ENCODE results near the gene SOHLH1. TPM values are rescaled to one million over a fixed set of nuclear protein-coding genes. Genes with fewer than 3 reads are reported as not detected.
A peak's percentile ranks its signal among the peaks of the same experiment; 100 is the strongest.

The SOHLH1 gene
- total and polyA plus RNA-seq, 7 donors: not detected

GRCh38 chr9:135701067-135701958 lies 2.0 kb upstream of the SOHLH1 start:
- Histone ChIP-seq H3K9me3 (no peaks in the 10 kb centered on the region), H3K27ac (no peak overlapping the region), H3K4me1 (peaks cover 0 to 17% (median 12%) of the 10 kb centered on the region in 4 donors), H3K27me3 (peaks cover 19 to 57% (median 55%) of the 10 kb centered on the region in 3 donors), H3K36me3 (no peaks in the 10 kb centered on the region), H3K4me3 (peak overlapping the region in 1 of 4 donors; percentile 19)
- DNase-seq: no peak
- intact Hi-C loops (cut with DNase I): no loop called here
- 20 to 21% methylated on average over 40 of the region's 40 CpGs for WGBS, 2 donors
- TF ChIP-seq CTCF (IDR thresholded peaks at IDR 0.05) (no peak), POLR2AphosphoS5 (IDR thresholded peaks at IDR 0.05) (no peak), POLR2A (IDR thresholded peaks at IDR 0.05) (no peak), EP300 (IDR thresholded peaks at IDR 0.05) (no peak)

- intact Hi-C loops (cut with DNase I): no loop called here
- Histone ChIP-seq H3K4me1 (peaks cover 0 to 17% (median 12%) of the 10 kb centered on the region in 4 donors), H3K27me3 (peaks cover 19 to 53% (median 47%) of the 10 kb centered on the region in 3 donors), H3K9me3 (no peaks in the 10 kb centered on the region), H3K27ac (no peak overlapping the region), H3K36me3 (no peaks in the 10 kb centered on the region), H3K4me3 (no peak overlapping the region)
- DNase-seq: no peak
- TF ChIP-seq CTCF (IDR thresholded peaks at IDR 0.05) (no peak), POLR2AphosphoS5 (IDR thresholded peaks at IDR 0.05) (no peak), POLR2A (IDR thresholded peaks at IDR 0.05) (no peak), EP300 (IDR thresholded peaks at IDR 0.05) (no peak)
- 24 to 68% methylated on average over 15 of the region's 15 CpGs for WGBS, 2 donors
These were observed 1.2 kb upstream of the SOHLH1 start for GRCh38 chr9:135700525-135700924.

- Histone ChIP-seq H3K27me3 (peaks cover 17 to 50% (median 30%) of the 10 kb centered on the region in 3 donors), H3K4me1 (peaks cover 0 to 17% (median 12%) of the 10 kb centered on the region in 4 donors), H3K9me3 (no peaks in the 10 kb centered on the region), H3K27ac (no peak overlapping the region), H3K36me3 (no peaks in the 10 kb centered on the region), H3K4me3 (no peak overlapping the region)
- TF ChIP-seq CTCF (IDR thresholded peaks at IDR 0.05): no peak
- TF ChIP-seq EP300 (IDR thresholded peaks at IDR 0.05): no peak
- TF ChIP-seq POLR2AphosphoS5 (IDR thresholded peaks at IDR 0.05): no peak
- TF ChIP-seq POLR2A (IDR thresholded peaks at IDR 0.05): no peak
- DNase-seq: no peak
- 42 to 72% methylated on average over 19 of the region's 19 CpGs for WGBS, 2 donors
- intact Hi-C loops (cut with DNase I): no loop called here
These were observed 514 bp downstream of the SOHLH1 start for GRCh38 chr9:135698767-135699166.

- DNase-seq: no peak
- intact Hi-C loops (cut with DNase I): no loop called here
- TF ChIP-seq POLR2A (IDR thresholded peaks at IDR 0.05): no peak
- TF ChIP-seq POLR2AphosphoS5 (IDR thresholded peaks at IDR 0.05): no peak
- no peak for TF ChIP-seq CTCF (IDR thresholded peaks at IDR 0.05)
- Histone ChIP-seq H3K9me3 (no peaks in the 10 kb centered on the region), H3K4me3 (no peak overlapping the region), H3K36me3 (no peaks in the 10 kb centered on the region), H3K4me1 (peaks cover 0 to 17% (median 12%) of the 10 kb centered on the region in 4 donors), H3K27me3 (peaks cover 13 to 50% (median 25%) of the 10 kb centered on the region in 3 donors), H3K27ac (no peak overlapping the region)
- 71 to 74% methylated on average over 21 of the region's 21 CpGs for whole genome bisulfite sequencing, 2 donors
These were observed 1.0 kb downstream of the SOHLH1 start for GRCh38 chr9:135698236-135698635.

Data from sigmoid colon (tissue), 7 donors.